B cell (primary cell): ENCODE measurements around the gene USP44. TPM values are rescaled to one million over a fixed set of nuclear protein-coding genes. Genes with fewer than 3 reads are reported as not detected.

Source experiments
- ATAC-seq: fragments of 200-7000 bp; cut with Tn5 transposase; one replicate; pipeline ENCODE4 v1.10.0; 2021; ENCODE audit warnings: low read depth, mild to moderate bottlenecking, moderate number of reproducible peaks, moderate library complexity
- CTCF ChIA-PET: fragments of 350-600 bp; sonication (Branson Sonifier 250); formaldehyde crosslinking; loops from one replicate; lab custom pipeline; 2021; ENCODE audit warnings: antibody characterized with exemption, inconsistent platforms; lab: Charles Lee
- POLR2A ChIA-PET: fragments of 350-600 bp; sonication (Branson Sonifier 250); formaldehyde crosslinking; loops from one replicate; lab custom pipeline; 2021; ENCODE audit warnings: antibody characterized with exemption; lab: Charles Lee
- DNase-seq: peaks from one replicate; pipeline ENCODE4 v3.0.0; 2013
- H2AFZ ChIP-seq: 2 replicates; pipeline ENCODE4 v1.6.1; 2012; ENCODE audit warnings: mild to moderate bottlenecking, low read depth, low read length; ENCODE audit not compliant: insufficient read depth, poor library complexity, severe bottlenecking
- H3K27ac ChIP-seq, 2 donors: 1 replicate in 1 of 2; 2 replicates in 1 of 2; pipeline ENCODE4 v1.5.1; 2012 to 2013; ENCODE audit warnings: low read length in 2 of 2, mild to moderate bottlenecking in 2 of 2, moderate library complexity in 1 of 2
- H3K27me3 ChIP-seq, 4 experiments: fragments of 200-600 bp in 1 of 4; sonication (generic) in 1 of 4; replicated peaks in 1 of 4; 1 replicate in 2 of 4; 2 replicates in 2 of 4; pipeline versions ENCODE4 v1.6.1 to v1.7.0; 2013 to 2016; ENCODE audit warnings: low read length in 3 of 4, mild to moderate bottlenecking in 2 of 4, mixed read lengths in 1 of 4, moderate library complexity in 1 of 4; ENCODE audit not compliant: insufficient read depth in 4 of 4, control insufficient read depth in 3 of 4; ENCODE audit errors: control extremely low read depth in 1 of 4
- H3K36me3 ChIP-seq, 2 experiments: replicated peaks in 1 of 2; 1 replicate in 1 of 2; 2 replicates in 1 of 2; pipeline versions ENCODE4 v1.6.1 to v1.7.1; 2013; ENCODE audit warnings: low read length in 1 of 2; ENCODE audit not compliant: insufficient read depth in 2 of 2, control insufficient read depth in 1 of 2; ENCODE audit errors: control extremely low read depth in 1 of 2, extremely low read depth in 1 of 2
- H3K4me1 ChIP-seq, 2 donors: fragments of 200-600 bp in 1 of 2; sonication (generic) in 1 of 2; 1 replicate in 1 of 2; 2 replicates in 1 of 2; pipeline versions ENCODE4 v1.5.1 to v1.6.1; 2013 to 2017; ENCODE audit warnings: low read length in 2 of 2; ENCODE audit not compliant: control insufficient read depth in 2 of 2, insufficient read depth in 2 of 2
- H3K4me2 ChIP-seq: replicated peaks from 2 replicates; pipeline ENCODE3; 2012; ENCODE audit warnings: mild to moderate bottlenecking, low read depth, low read length; ENCODE audit not compliant: poor library complexity, severe bottlenecking
- H3K4me3 ChIP-seq, 5 experiments: fragments of 200-600 bp in 1 of 5; sonication (generic) in 1 of 5; 1 replicate in 3 of 5; 2 replicates in 2 of 5; pipeline versions ENCODE4 v1.5.1 to v1.7.0; 2011 to 2016; ENCODE audit warnings: low read length in 4 of 5, mild to moderate bottlenecking in 4 of 5, low read depth in 2 of 5, control low read depth in 1 of 5, moderate library complexity in 1 of 5; ENCODE audit not compliant: insufficient read depth in 1 of 5; ENCODE audit errors: control extremely low read depth in 1 of 5, extremely low read depth in 1 of 5
- H3K79me2 ChIP-seq: fragments of 200-600 bp; sonication (generic); one replicate; pipeline ENCODE4 v1.6.0; 2016; ENCODE audit warnings: low read length; ENCODE audit not compliant: control insufficient read depth, insufficient read depth
- H3K9ac ChIP-seq: fragments of 200-600 bp; sonication (generic); 2 replicates; pipeline ENCODE4 v1.6.1; 2017; ENCODE audit warnings: mild to moderate bottlenecking, low read length, moderate library complexity
- H3K9me3 ChIP-seq, 3 donors: one replicate each; pipeline versions ENCODE4 v1.6.1 to v1.7.1; 2013; ENCODE audit warnings: low read length in 2 of 3; ENCODE audit not compliant: control insufficient read depth in 2 of 3, insufficient read depth in 1 of 3; ENCODE audit errors: control extremely low read depth in 1 of 3
- H4K20me1 ChIP-seq: 2 replicates; pipeline ENCODE4 v1.6.0; 2012; ENCODE audit warnings: mild to moderate bottlenecking, low read length; ENCODE audit not compliant: insufficient read depth, control insufficient read depth, poor library complexity, severe bottlenecking
- H3K27ac Mint-ChIP-seq: one replicate; pipeline ENCODE4 v1.8.0; 2021; ENCODE audit warnings: mixed read lengths
- H3K27me3 Mint-ChIP-seq: one replicate; pipeline ENCODE4 v1.8.0; 2021; ENCODE audit warnings: mixed read lengths
- H3K4me1 Mint-ChIP-seq: one replicate; pipeline ENCODE4 v1.8.0; 2021; ENCODE audit warnings: mixed read lengths
- H3K4me3 Mint-ChIP-seq: one replicate; pipeline ENCODE4 v1.8.0; 2021; ENCODE audit warnings: mixed read lengths
- H3K9me3 Mint-ChIP-seq: one replicate; pipeline ENCODE4 v1.8.0; 2022; ENCODE audit warnings: mixed read lengths; ENCODE audit not compliant: insufficient read depth
- CTCF ChIP-seq: fragments of 200-600 bp; IDR thresholded peaks from one replicate; pipeline ENCODE4 v1.8.0; 2022; ENCODE audit warnings: antibody characterized with exemption, mild to moderate bottlenecking
- EZH2 ChIP-seq: IDR thresholded peaks from 2 replicates; pipeline ENCODE4 v1.6.1; 2012; ENCODE audit warnings: borderline replicate concordance, low read depth, mild to moderate bottlenecking, moderate library complexity, low read length; ENCODE audit not compliant: insufficient read depth, poor library complexity, severe bottlenecking
- WGBS: methylation state at CpG from one replicate; pipeline ENCODE4 v1.1.5; 2013; ENCODE audit warnings: missing lambda C conversion rate; ENCODE audit not compliant: insufficient coverage; 5-methylcytosine and 5-hydroxymethylcytosine counted together
- intact Hi-C: fragments of 100-400 bp; cut with micrococcal nuclease; formaldehyde crosslinking; loops from one replicate; pipeline ENCODE4 v1.10.0; 2022
- polyA plus RNA-seq: library from polyadenylated mRNA; depleted of rRNA; stranded (reverse); fragments of >200 nt; gene quantifications from 2 replicates; pipeline ENCODE4 v1.2.3, GENCODE V29; 2012
- total RNA-seq, 2 donors: library from RNA; stranded (reverse); fragments of 120-200 nt in 1 of 2; gene quantifications; 1 replicate in 1 of 2; 2 replicates in 1 of 2; pipeline versions ENCODE4 v1.2.3 to v1.2.4, GENCODE V29; 2013 to 2022

Gene USP44
- total and polyA plus RNA-seq, 2 donors (not counting 1 experiment from before 2014, with no cell fraction given), result 2.5 to 7.1 TPM

- H3K4me1 ChIP-seq, result peaks cover 9 to 11% of the 10 kb centered on the region in 2 donors
- CTCF ChIA-PET, result interaction anchor here (0.7 to 1.3 kb wide), 3 partner anchors 10 to 482 kb away, joined by 3 to 5 read pairs (median 3); no protein-coding TSS in a partner anchor
These were observed 31.2 kb upstream of the USP44 start for GRCh38 chr12:95582230-95583058.

More at GRCh38 chr12:95582230-95583058, 31.2 kb upstream of the USP44 start:
- no peak overlapping the region for H3K4me3 Mint-ChIP-seq
- no peak for ATAC-seq
- peaks cover 6% of the 10 kb centered on the region for H3K4me1 Mint-ChIP-seq
- peaks cover 10% of the 10 kb centered on the region for H3K27me3 Mint-ChIP-seq
- Histone ChIP-seq H3K4me2 (no peak overlapping the region), H2AFZ (no peak overlapping the region), H3K9ac (no peak overlapping the region), H4K20me1 (no peaks in the 10 kb centered on the region), H3K9me3 (no peaks in the 10 kb centered on the region), H3K79me2 (no peaks in the 10 kb centered on the region), H3K27ac (no peak overlapping the region), H3K36me3 (no peaks in the 10 kb centered on the region), H3K27me3 (peaks cover 0 to 4% (median 2%) of the 10 kb centered on the region in 4 experiments), H3K4me3 (no peak overlapping the region)
- intact Hi-C loops, result no loop called here
- 100% methylated on average over 2 of the region's 8 CpGs for WGBS
- no peaks in the 10 kb centered on the region for H3K9me3 Mint-ChIP-seq
- POLR2A ChIA-PET, result interaction anchor here (0.6 kb wide), 1 partner anchor 22 kb away, joined by 3 read pairs; no protein-coding TSS in a partner anchor
- no peak overlapping the region for H3K27ac Mint-ChIP-seq
- TF ChIP-seq EZH2 (no peak), CTCF (no peak)
- DNase-seq, result no peak
